Stimulated activated CD8-positive, alpha-beta memory T cell treated with anti-CD3 and anti-CD28 coated beads, Interleukin-7, amount 100 ng/mL, for 1 hour (primary cell): Measurements from ENCODE around the gene SLC44A5.
"Not testable (repeated sequence)": the region's sequence is repeated elsewhere in the genome, so short reads cannot be mapped to it uniquely, and the experiment has no call there.

Experiments
- DNase-seq, 2 donors: peaks; one replicate each; pipeline ENCODE4 v3.0.0-alpha.2; 2020; ENCODE audit warnings: low read depth in 2 of 2

Gene SLC44A5

GRCh38 chr1:75521658-75522057 lies 89.3 kb downstream of the SLC44A5 start:
- no peak for DNase-seq

- DNase-seq: no peak
Measured at GRCh38 chr1:75520862-75521475, 89.9 kb downstream of the SLC44A5 start.

- no peak for DNase-seq
Measured at GRCh38 chr1:75519651-75520427, 91.1 kb downstream of the SLC44A5 start.

- DNase-seq: no peak
Measured at GRCh38 chr1:75518686-75519085, 92.2 kb downstream of the SLC44A5 start.

- DNase-seq: no peak
Measured at GRCh38 chr1:75514270-75514669, 96.6 kb downstream of the SLC44A5 start.

- DNase-seq: no peak
Measured at GRCh38 chr1:75506976-75507375, 103.9 kb downstream of the SLC44A5 start.

- DNase-seq: no peak
Measured at GRCh38 chr1:75503221-75503974, 107.5 kb downstream of the SLC44A5 start.

- DNase-seq: no peak
Measured at GRCh38 chr1:75502776-75503175, 108.1 kb downstream of the SLC44A5 start.

- no peak for DNase-seq
Measured at GRCh38 chr1:75501577-75502295, 109.2 kb downstream of the SLC44A5 start.

GRCh38 chr1:75492011-75492410 lies 118.9 kb downstream of the SLC44A5 start:
- no peak for DNase-seq

- no peak for DNase-seq
Measured at GRCh38 chr1:75487399-75487798, 123.5 kb downstream of the SLC44A5 start.

GRCh38 chr1:75484789-75485188 lies 126.1 kb downstream of the SLC44A5 start:
- no peak for DNase-seq

GRCh38 chr1:75482951-75483350 lies 128.0 kb downstream of the SLC44A5 start:
- no peak for DNase-seq

- not testable (repeated sequence) for DNase-seq
Measured at GRCh38 chr1:75476486-75476885, 134.4 kb downstream of the SLC44A5 start.

GRCh38 chr1:75475696-75476095 lies 135.2 kb downstream of the SLC44A5 start:
- DNase-seq: no peak

GRCh38 chr1:75472971-75473603 lies 137.8 kb downstream of the SLC44A5 start:
- DNase-seq: no peak

GRCh38 chr1:75472089-75472970 lies 138.6 kb downstream of the SLC44A5 start:
- no peak for DNase-seq

- DNase-seq: no peak
Measured at GRCh38 chr1:75471252-75471651, 139.7 kb downstream of the SLC44A5 start.

GRCh38 chr1:75470448-75470847 lies 140.5 kb downstream of the SLC44A5 start:
- no peak for DNase-seq

- no peak for DNase-seq
Measured at GRCh38 chr1:75469586-75470173, 141.2 kb downstream of the SLC44A5 start.
